ENCODE results near the gene MYLK. TPM values are rescaled to one million over a fixed set of nuclear protein-coding genes. Genes with fewer than 3 reads are reported as not detected.

The MYLK gene
- total and polyA plus RNA-seq, 4 donors = 17.1 to 158 (median 41.9) TPM

- Histone ChIP-seq H3K9ac (ENCODE audit: low read depth in 1 of 2, low read length in 2 of 2) (no peak overlapping the region), H3K36me3 (ENCODE audit: control insufficient read depth in 4 of 4, insufficient read depth in 3 of 4, low read depth in 1 of 4, low read length in 3 of 4) (peaks cover 0 to 1% (median 0%) of the 10 kb centered on the region in 4 donors), H3K4me3 (ENCODE audit: low read depth in 1 of 3, low read length in 3 of 3) (no peak overlapping the region), H3K27ac (ENCODE audit: low read depth in 1 of 2, low read length in 2 of 2) (no peak overlapping the region), H3K27me3 (ENCODE audit: control insufficient read depth in 4 of 4, insufficient read depth in 4 of 4, low read length in 3 of 4) (no peaks in the 10 kb centered on the region), H3K9me3 (ENCODE audit: control insufficient read depth in 4 of 4, low read length in 3 of 4) (peaks cover 2 to 9% (median 5%) of the 10 kb centered on the region in 4 donors), H3K4me1 (ENCODE audit: control insufficient read depth in 4 of 4, insufficient read depth in 4 of 4, low read length in 3 of 4) (no peaks in the 10 kb centered on the region)
- no peak for DNase-seq (ENCODE audit: low spot score)
- no peak for TF ChIP-seq CTCF (IDR thresholded peaks at IDR 0.05; ENCODE audit: low read depth, low read length, missing input control)
- TF ChIP-seq FOXA1 (IDR thresholded peaks at IDR 0.05) = no peak
- TF ChIP-seq EGR1 (IDR thresholded peaks at IDR 0.05; ENCODE audit: low read depth in 2 of 2) = no peak
- no peak for TF ChIP-seq YY1 (IDR thresholded peaks at IDR 0.05)
- no peak for TF ChIP-seq ZBTB33 (IDR thresholded peaks at IDR 0.05)
- no peak for TF ChIP-seq TAF1 (conservative IDR thresholded peaks at IDR 0.05)
- no peak for TF ChIP-seq FOXA2 (IDR thresholded peaks at IDR 0.05)
- TF ChIP-seq MAX (IDR thresholded peaks at IDR 0.05) = no peak
- TF ChIP-seq SP1 (IDR thresholded peaks at IDR 0.05) = no peak
- TF ChIP-seq ATF3 (IDR thresholded peaks at IDR 0.05) = no peak
- TF ChIP-seq REST (IDR thresholded peaks at IDR 0.05) = no peak
- TF ChIP-seq RAD21 (IDR thresholded peaks at IDR 0.05) = no peak
- no peak for TF ChIP-seq HNF4A (conservative IDR thresholded peaks at IDR 0.05)
- TF ChIP-seq GABPA (IDR thresholded peaks at IDR 0.05 in 1 of 2, conservative IDR thresholded peaks at IDR 0.05 in 1 of 2) = no peak
- no peak for TF ChIP-seq JUND (IDR thresholded peaks at IDR 0.05)
- TF ChIP-seq HNF4G (IDR thresholded peaks at IDR 0.05) = no peak
- no peak for TF ChIP-seq NR2F2 (IDR thresholded peaks at IDR 0.05)
- no peak for TF ChIP-seq RXRA (IDR thresholded peaks at IDR 0.05)
- WGBS = 79% methylated on average over 3 of the region's 3 CpGs
Measured at GRCh38 chr3:123832692-123833397, 51.3 kb downstream of the MYLK start.

Data from liver (tissue), 9 donors.